ENCODE measurements around the gene MRPL48.
"Not testable (repeated sequence)": the region's sequence is repeated elsewhere in the genome, so short reads cannot be mapped to it uniquely, and the experiment has no call there.

The MRPL48 gene

DNA sequence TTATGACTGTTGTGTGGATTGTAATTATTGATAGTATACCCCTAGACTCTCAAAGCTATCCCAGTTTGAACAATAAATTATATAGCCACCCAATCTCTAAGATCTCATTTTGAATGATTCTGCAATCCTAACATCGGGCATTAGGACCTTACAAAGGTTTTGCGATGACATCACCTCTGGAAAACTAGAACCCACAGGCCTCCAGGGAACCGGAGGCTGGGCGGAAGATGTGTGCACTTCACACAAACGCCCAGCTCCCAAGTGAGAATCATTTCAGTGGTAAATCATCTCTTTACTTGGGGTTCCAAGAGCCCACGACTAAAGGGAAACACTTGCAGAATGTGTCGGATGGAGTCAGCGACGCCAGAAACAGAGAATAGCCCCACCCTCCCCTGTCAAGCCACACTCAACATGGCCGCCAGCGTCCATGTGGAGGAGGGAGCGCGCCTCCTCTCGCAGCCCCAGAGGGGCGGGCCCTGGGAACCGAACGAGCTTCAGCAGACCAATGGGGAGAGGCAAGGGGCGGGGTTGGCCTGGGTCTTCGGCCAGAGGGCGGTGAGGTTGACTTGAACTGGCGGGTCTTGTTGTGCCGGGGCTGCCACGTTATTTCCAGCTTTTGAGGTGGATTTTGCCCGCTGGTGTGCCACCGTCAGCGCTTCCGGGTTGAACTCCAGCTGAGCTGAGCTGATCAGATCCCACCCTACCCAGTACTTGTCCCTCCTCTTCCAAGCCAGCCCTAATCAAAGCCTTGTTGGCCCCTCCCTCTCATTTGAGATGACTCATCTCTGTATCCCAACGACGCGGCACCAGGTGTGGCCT lies 8.4 kb upstream of the MRPL48 start:
- no peak for FAIRE-seq

- no peak for FAIRE-seq
Measured at GRCh38 chr11:73781303-73781702, 6.4 kb upstream of the MRPL48 start.

DNA sequence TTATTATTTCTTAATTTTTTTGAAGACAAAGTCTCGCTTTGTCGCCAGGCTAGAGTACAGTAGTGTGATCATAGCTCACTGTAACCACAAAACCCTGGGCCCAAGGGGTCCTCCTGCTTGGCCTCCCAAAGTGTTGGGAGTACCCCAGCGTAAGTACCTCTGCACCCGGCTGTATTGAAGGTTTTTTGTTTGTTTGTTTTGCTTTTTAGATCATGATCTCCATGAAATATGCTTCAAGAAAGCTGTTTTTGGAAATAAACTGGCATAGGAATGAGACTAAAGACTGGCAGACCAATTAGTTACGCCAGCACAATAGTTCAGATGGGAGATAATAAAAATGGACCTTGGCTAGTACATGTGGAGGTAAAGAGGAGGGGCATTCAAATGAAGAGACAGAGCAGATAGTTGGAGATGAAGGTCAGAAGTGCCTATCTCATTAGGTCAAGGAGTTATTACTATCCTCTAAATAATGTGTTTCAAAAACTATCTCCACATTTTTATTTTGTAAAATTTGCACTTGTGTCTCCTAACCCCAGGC lies 4.1 kb upstream of the MRPL48 start:
- no peak for FAIRE-seq

- no peak for FAIRE-seq
Measured at GRCh38 chr11:73784080-73784634, 3.5 kb upstream of the MRPL48 start.

GRCh38 chr11:73784734-73785133 lies 2.9 kb upstream of the MRPL48 start:
- no peak for FAIRE-seq

DNA sequence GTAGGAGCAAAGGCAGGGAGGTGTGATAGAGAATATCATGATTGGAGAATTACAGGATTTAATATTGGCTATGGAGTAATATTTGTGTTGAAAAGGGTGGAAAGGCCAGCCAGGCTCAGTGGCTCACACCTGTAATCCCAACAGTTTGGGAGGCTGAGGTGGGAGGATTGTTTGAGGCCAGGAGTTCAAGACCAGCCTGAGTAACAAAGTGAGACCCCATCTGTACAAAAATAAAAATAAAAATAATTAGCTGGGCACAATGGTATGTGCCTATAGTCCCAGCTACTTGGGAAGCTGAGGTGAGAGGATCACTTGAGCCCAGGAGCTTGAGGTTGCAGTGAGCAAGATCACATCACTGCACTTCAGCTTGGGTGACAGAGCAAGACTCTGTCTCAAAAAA lies 2.2 kb upstream of the MRPL48 start:
- not testable (repeated sequence) for FAIRE-seq

DNA sequence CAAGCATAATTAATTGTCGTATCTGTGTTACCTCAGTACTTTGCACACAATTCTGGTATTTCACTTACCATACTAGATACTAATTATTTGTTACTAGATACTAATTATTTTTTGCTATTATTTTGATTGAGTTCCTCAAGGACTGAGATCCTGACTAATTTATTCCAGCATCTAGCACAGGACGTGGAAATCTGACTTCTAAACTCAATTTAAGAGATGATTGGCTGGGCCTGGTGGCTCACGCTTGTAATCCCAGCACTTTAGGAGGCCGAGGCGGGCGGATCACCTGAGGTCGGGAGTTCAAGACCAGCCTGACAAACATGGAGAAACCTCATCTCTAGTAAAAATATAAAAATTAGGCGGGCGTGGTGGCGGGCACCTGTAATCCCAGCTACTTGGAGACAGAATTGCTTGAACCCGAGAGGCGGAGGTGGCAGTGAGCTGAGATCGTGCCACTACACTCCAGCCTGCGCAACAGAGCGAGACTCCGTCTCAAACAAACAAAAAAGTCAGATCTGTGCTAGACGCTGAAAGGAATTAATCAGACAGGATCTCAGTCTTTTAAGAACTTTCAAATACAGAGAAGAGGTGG lies 527 bp upstream of the MRPL48 start:
- peak; percentile 49 for FAIRE-seq

DNA sequence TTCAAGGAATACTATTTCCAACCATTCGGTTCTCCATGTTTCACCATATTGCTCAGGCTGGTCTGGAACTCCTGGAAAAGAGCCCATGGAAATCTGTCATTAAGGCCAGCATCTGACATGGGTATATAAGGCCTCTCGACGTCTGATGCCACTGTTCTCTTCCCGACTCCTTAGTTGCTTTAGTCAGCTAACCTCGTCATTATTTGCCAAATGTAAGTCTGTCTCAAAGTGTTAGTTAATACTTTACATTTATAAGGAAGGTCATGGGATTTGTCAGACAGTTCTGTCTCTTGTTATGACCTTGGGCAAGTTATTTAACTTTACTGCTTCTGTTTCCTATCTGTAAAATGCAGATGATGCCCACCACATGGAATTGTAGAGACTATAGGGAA lies 1.6 kb downstream of the MRPL48 start:
- FAIRE-seq: no peak

DNA sequence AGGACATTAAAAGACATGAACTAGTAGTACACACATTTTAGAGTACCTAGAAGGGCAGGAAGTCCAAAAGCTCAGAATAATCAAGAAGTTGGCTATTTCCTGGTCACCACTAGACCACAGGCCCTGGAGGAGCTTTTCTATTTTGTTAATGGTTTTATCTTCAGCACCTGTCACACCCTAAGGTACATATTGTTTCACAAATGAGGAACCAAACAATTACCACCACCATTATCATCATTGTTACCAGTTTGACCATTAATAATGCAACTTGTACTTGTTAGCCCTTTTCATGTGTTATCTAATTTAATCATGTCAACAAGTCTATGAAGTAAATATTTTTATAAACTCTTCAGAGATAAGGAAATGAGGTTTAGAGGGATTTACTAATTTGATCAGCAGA lies 4.9 kb downstream of the MRPL48 start:
- no peak for FAIRE-seq

- FAIRE-seq: no peak
Measured at GRCh38 chr11:73795925-73796632, 8.4 kb downstream of the MRPL48 start.

DNA sequence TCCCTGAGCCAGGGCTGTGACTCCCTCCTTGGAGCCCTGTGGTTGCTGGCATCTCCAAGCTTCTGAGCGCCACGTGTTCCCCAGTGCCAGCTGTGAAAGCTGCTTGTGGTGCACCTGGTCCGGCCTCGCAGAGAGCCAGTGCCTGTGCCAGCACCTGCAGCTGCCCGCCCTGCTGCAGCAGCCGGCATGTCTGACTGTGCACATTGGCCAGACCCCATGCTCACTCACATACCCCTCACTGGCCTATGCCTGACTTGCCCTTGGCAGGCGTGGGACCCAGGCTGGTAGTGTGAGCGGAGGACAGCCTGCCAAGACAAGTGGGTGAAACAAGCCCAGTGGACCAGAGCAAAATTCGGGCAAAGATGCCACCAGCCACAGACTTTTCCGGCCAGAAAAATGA lies 9.8 kb downstream of the MRPL48 start:
- FAIRE-seq: no peak

GRCh38 chr11:73800276-73800806 lies 12.7 kb downstream of the MRPL48 start:
- FAIRE-seq: no peak

DNA sequence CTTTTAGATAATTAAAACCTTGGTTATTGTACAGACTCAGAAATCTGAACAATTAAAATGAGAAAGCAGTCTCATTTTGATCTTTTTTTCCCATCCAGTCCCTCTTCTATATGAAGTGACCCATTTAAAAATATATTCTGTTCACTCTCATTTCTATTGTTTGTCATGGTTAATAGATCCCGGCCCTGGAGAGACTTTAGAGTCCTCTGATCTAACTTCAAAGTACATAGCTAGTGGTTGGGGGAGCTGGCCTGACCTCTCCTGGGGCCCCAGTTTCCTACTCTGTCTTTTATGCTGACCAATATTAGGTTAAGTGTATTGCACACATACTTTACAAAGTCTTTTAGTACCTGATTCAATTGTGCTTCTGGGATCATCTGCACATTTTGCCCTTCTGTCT lies 13.5 kb downstream of the MRPL48 start:
- FAIRE-seq: no peak

- FAIRE-seq: no peak
Measured at GRCh38 chr11:73804712-73805111, 17.0 kb downstream of the MRPL48 start.

DNA sequence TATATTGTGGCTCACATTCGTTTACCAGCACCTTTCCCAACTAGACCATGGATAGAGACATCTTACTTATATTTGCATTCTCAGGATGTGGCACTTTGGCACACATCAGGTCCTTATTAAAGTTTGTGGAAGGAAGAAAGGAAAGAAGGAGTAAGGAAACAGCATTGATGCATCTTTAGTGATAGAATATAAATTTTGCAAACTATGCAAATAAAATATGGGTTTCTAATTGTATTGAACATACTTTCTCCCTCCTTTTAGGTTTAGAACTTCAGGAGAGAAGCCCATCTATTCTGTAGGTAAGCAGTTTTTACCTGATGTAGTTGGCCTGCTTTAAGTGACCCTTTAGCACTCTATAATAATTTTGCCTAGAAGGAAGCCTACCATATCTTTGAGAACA lies 20.4 kb downstream of the MRPL48 start:
- FAIRE-seq: no peak

- FAIRE-seq: no peak
Measured at GRCh38 chr11:73810637-73811036, 23.0 kb downstream of the MRPL48 start.

- FAIRE-seq: no peak
Measured at GRCh38 chr11:73812234-73812633, 24.6 kb downstream of the MRPL48 start.

- no peak for FAIRE-seq
Measured at GRCh38 chr11:73814812-73815211, 27.1 kb downstream of the MRPL48 start.

DNA sequence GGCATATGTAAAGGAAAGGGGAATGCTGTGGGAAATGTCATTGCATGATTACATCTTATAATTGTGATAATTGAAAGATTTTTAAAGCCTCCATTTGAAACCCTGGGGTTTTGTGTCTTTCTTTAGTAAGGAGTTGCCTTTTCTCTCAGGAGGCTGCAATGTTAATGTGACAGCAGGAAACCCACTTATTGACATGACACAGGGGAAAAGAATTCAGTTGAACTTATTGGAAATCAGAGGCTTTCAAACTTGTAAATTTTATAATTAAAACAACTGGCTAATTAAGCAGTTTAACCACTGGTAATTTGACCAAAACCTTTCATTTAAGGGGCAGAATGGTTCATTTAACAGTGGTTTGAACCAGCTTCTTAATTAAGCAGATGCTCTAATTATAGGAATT lies 31.2 kb downstream of the MRPL48 start:
- no peak for FAIRE-seq

GRCh38 chr11:73830261-73830660 lies 42.6 kb downstream of the MRPL48 start:
- FAIRE-seq: no peak

GRCh38 chr11:73833067-73833466 lies 45.4 kb downstream of the MRPL48 start:
- no peak for FAIRE-seq

DNA sequence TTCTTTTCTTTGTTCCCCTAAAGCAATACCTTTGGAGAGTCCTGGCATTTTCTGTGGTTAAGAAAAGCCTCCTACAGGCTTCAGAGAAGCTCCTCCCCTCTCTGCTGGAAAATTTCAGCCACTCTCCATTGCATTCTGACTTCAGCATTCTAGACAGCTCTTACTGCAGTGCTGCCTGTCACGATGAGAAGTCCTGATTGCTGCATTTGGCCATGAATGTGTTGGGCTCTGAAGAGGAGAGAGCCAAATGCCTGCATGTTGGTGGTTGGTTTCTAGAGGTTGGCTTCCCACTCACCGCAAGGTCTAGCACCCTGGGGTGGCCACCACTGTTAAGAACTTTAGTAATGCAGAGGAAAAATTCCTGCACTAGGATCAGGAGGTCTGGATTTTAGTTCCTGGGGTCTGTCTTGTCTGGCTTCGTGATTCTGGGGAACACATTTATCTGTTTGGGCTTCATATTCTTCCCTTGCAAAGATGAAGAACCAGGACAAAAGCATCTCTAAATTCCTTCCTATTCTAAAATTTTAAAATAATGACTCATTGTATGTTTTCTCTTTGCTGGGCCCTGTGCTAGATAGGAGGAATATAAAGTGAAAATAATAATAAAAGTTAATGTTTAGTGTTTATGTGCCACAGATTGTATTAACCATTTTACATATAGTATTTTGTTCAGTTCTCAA lies 50.9 kb downstream of the MRPL48 start:
- FAIRE-seq: no peak

- FAIRE-seq: no peak
Measured at GRCh38 chr11:73839123-73839457, 51.4 kb downstream of the MRPL48 start.

All from islet of Langerhans (tissue), 1 donor.